GM12878 (cell line): ENCODE measurements around the gene ENPP1. TPM values are rescaled to one million over a fixed set of nuclear protein-coding genes. Genes with fewer than 3 reads are reported as not detected.

Experiments used
- ATAC-seq: fragments of 200-7000 bp; cut with Tn5 transposase; 3 replicates; pipeline ENCODE4 v1.9.1; 2020; ENCODE audit warnings: mild to moderate bottlenecking, moderate library complexity
- BruUV-seq: library from RNA; stranded (reverse); fragments of 400-500 nt; replicated peaks from 2 replicates; lab custom pipeline; 2021; lab: Mats Ljungman, UMichigan
- CTCF ChIA-PET: fragments of 300-600 bp; sonication (Branson Sonifier 250); formaldehyde crosslinking; extraction: SDS; loops from one replicate; lab custom pipeline; 2021; ENCODE audit warnings: inconsistent platforms; lab: Yijun Ruan, JAX
- POLR2A ChIA-PET: fragments of 350-600 bp; formaldehyde crosslinking; extraction: SDS; loops from one replicate; lab custom pipeline; 2021; ENCODE audit warnings: inconsistent platforms; lab: Charles Lee
- RAD21 ChIA-PET: fragments of 300-600 bp; sonication (Branson Sonifier 250); formaldehyde crosslinking; loops from one replicate; lab custom pipeline; 2023; ENCODE audit warnings: antibody characterized with exemption; ENCODE audit not compliant: unreplicated experiment; lab: Charles Lee
- SMC1A ChIA-PET: fragments of 300-600 bp; sonication (Branson Sonifier 250); formaldehyde crosslinking; loops from one replicate; lab custom pipeline; 2023; ENCODE audit not compliant: unreplicated experiment, uncharacterized antibody; lab: Charles Lee
- DNase-seq: peaks from one replicate; pipeline ENCODE4 v3.0.0-alpha.2; 2011; ENCODE audit warnings: low read depth, low spot score
- FAIRE-seq: peaks from 3 replicates; lab custom pipeline; 2011; peaks lifted over from hg19 to GRCh38; lab: Jason Lieb, UNC
- H2AFZ ChIP-seq: 2 replicates; pipeline ENCODE4 v1.6.0; 2011; ENCODE audit warnings: low read depth, low read length, control low read depth; ENCODE audit not compliant: control insufficient read depth
- H3K27ac ChIP-seq: 2 replicates; pipeline ENCODE4 v1.5.1; 2011; ENCODE audit warnings: control low read depth; ENCODE audit not compliant: control insufficient read depth, insufficient read depth
- H3K27me3 ChIP-seq, 2 experiments: replicated peaks in 1 of 2; 2 replicates each; pipeline versions ENCODE4 v1.6.0 to v1.6.1; 2011; ENCODE audit warnings: low read length in 1 of 2; ENCODE audit not compliant: control insufficient read depth in 2 of 2, insufficient read depth in 2 of 2
- H3K36me3 ChIP-seq, 2 experiments: 2 replicates each; pipeline ENCODE4 v1.5.1; 2011; ENCODE audit warnings: low read length in 1 of 2; ENCODE audit not compliant: control insufficient read depth in 2 of 2, insufficient read depth in 2 of 2
- H3K4me1 ChIP-seq: 2 replicates; pipeline ENCODE4 v1.6.1; 2011; ENCODE audit warnings: mild to moderate bottlenecking, low read length, moderate library complexity, mixed read lengths; ENCODE audit not compliant: control insufficient read depth, insufficient read depth
- H3K4me2 ChIP-seq: 2 replicates; pipeline ENCODE4 v1.6.0; 2011; ENCODE audit warnings: control low read depth; ENCODE audit not compliant: control insufficient read depth, insufficient read depth
- H3K4me3 ChIP-seq: fragments of 200-600 bp; sonication (generic); 2 replicates; pipeline ENCODE4 v1.5.1; 2016
- H3K79me2 ChIP-seq: 2 replicates; pipeline ENCODE4 v1.6.0; 2011; ENCODE audit warnings: low read length; ENCODE audit not compliant: control insufficient read depth, insufficient read depth
- H3K9ac ChIP-seq: 2 replicates; pipeline ENCODE4 v1.8.0; 2011; ENCODE audit warnings: low read length, control low read depth, mixed read lengths; ENCODE audit not compliant: control insufficient read depth, insufficient read depth
- H3K9me3 ChIP-seq: replicated peaks from 3 replicates; pipeline ENCODE4 v1.5.1; 2011; ENCODE audit warnings: mild to moderate bottlenecking, low read length; ENCODE audit not compliant: control insufficient read depth, insufficient read depth
- H4K20me1 ChIP-seq: 2 replicates; pipeline ENCODE4 v1.6.0; 2011; ENCODE audit not compliant: control insufficient read depth, insufficient read depth
- BCL3 ChIP-seq: IDR thresholded peaks from 2 replicates; pipeline ENCODE4 v1.6.1; 2011; ENCODE audit warnings: borderline replicate concordance, low read depth, mild to moderate bottlenecking, moderate library complexity, low read length; ENCODE audit not compliant: insufficient read depth, poor library complexity, severe bottlenecking
- CHD4 ChIP-seq: fragments of 200-600 bp; sonication (generic); IDR thresholded peaks from 2 replicates; pipeline ENCODE4 v1.6.1; 2016; ENCODE audit warnings: mild to moderate bottlenecking
- GABPA ChIP-seq: IDR thresholded peaks from 2 replicates; pipeline ENCODE4 v1.6.1; 2014; ENCODE audit warnings: antibody characterized with exemption, low read depth, mild to moderate bottlenecking, inconsistent platforms
- JUNB ChIP-seq: IDR thresholded peaks from 2 replicates; pipeline ENCODE4 v1.6.1; 2016; ENCODE audit warnings: antibody characterized with exemption, mild to moderate bottlenecking
- NR2C2 ChIP-seq: IDR thresholded peaks from 2 replicates; pipeline ENCODE4 v1.6.1; 2011; ENCODE audit warnings: borderline replicate concordance, low read depth; ENCODE audit not compliant: control insufficient read depth, insufficient read length
- NRF1 ChIP-seq: conservative IDR thresholded peaks from 2 replicates; pipeline ENCODE4 v1.6.1; 2011; ENCODE audit warnings: mild to moderate bottlenecking, low read depth, low read length, improper control_type of control experiment
- WGBS: methylation state at CpG from one replicate; pipeline ENCODE4 v1.1.6; 2016; ENCODE audit warnings: low lambda C conversion rate; ENCODE audit not compliant: insufficient replicate concordance, insufficient coverage; ENCODE audit errors: missing lambda C conversion rate; 5-methylcytosine and 5-hydroxymethylcytosine counted together
- in situ Hi-C: fragments of 300-500 bp; cut with MboI; formaldehyde crosslinking; loops from 9 replicates; pipeline ENCODE4 v1.14.3; 2018; ENCODE audit warnings: mixed read lengths
- intact Hi-C: fragments of 100-400 bp; cut with micrococcal nuclease; formaldehyde crosslinking; loops from one replicate; pipeline ENCODE4 v1.14.2; 2022; ENCODE audit not compliant: unreplicated experiment
- polyA plus RNA-seq, 11 experiments: library from polyadenylated mRNA; depleted of rRNA in 4 of 11; unstranded in 6 of 11; stranded (reverse) in 5 of 11; fragments of >200 nt; fragmentation: Nextera tagmentation in 4 of 11; fragmentation: Illumina TruSeq in 1 of 11; extraction: Ambion mirVana in 4 of 11; extraction: Trizol in 1 of 11; gene quantifications; 1 replicate in 1 of 11; 2 replicates in 10 of 11; pipeline versions ENCODE4 v1.2.1 to v1.2.3, GENCODE V29; 2011 to 2016; ENCODE audit warnings: inconsistent platforms in 2 of 11, missing spikeins in 2 of 11, low read depth in 1 of 11
- total RNA-seq, 4 experiments: library from RNA; depleted of rRNA in 3 of 4; stranded (reverse); fragments of >200 nt in 3 of 4; fragmentation: Illumina TruSeq in 1 of 4; extraction: Trizol in 1 of 4; gene quantifications; 2 replicates each; pipeline versions ENCODE4 v1.2.1 to v1.2.3, GENCODE V29; 2013 to 2021

The ENPP1 gene
- total and polyA plus RNA-seq, 10 of the 15 experiments (the other 5 are each of a cell fraction or from before 2014, with no cell fraction given) = 0.03 to 0.05 TPM; not detected in 8

- TF ChIP-seq JUNB (no peak), NRF1 (no peak)
Measured at GRCh38 chr6:131792091-131792496, 15.7 kb upstream of the ENPP1 start (continued).

- no peak overlapping the region for H3K9ac ChIP-seq
- H3K9me3 ChIP-seq = no peaks in the 10 kb centered on the region
- H3K4me1 ChIP-seq = no peaks in the 10 kb centered on the region
- no peaks in the 10 kb centered on the region for H3K79me2 ChIP-seq
- WGBS = 0% methylated on average over 2 of the region's 2 CpGs
- no peak overlapping the region for H3K27ac ChIP-seq
- intact Hi-C loops = no loop called here
- H3K4me2 ChIP-seq = no peak overlapping the region
- no peak for DNase-seq
- no peak for ATAC-seq
- no peaks in the 10 kb centered on the region for H4K20me1 ChIP-seq
- no peaks in the 10 kb centered on the region for H3K36me3 ChIP-seq
- TF ChIP-seq GABPA = no peak
- no peak for TF ChIP-seq NR2C2
- TF ChIP-seq CHD4 = no peak
- no peak for TF ChIP-seq BCL3
- TF ChIP-seq, all 136 proteins: peak for 0
- FAIRE-seq = no peak
- SMC1A ChIA-PET = no interaction called here
- in situ Hi-C loops = no loop called here
- no TSS peak for BruUV-seq
- CTCF ChIA-PET = no interaction called here
- POLR2A ChIA-PET = no interaction called here
- RAD21 ChIA-PET = no interaction called here
- Histone ChIP-seq H2AFZ (no peak overlapping the region), H3K4me3 (no peak overlapping the region), H3K27me3 (no peaks in the 10 kb centered on the region)
Measured at GRCh38 chr6:131795366-131795765, 12.5 kb upstream of the ENPP1 start.
